ENCODE measurements around the gene EVI2B.
"Not testable (repeated sequence)": the region's sequence is repeated elsewhere in the genome, so short reads cannot be mapped to it uniquely, and the experiment has no call there.

EVI2B gene

GRCh38 chr17:31313982-31314781 lies at the start of gene EVI2B:
Gene EVI2B (minus strand): TSS chr17:31314054. CDS start chr17:31305609, 8,445 bp downstream.
- no peak for DNase-seq

- DNase-seq, result no peak
Measured at GRCh38 chr17:31357839-31358394, 44.1 kb upstream of the EVI2B start.

- DNase-seq, result no peak
Measured at GRCh38 chr17:31357091-31357490, 43.2 kb upstream of the EVI2B start.

GRCh38 chr17:31355935-31356334 lies 42.1 kb upstream of the EVI2B start:
- no peak for DNase-seq

GRCh38 chr17:31349454-31349853 lies 35.6 kb upstream of the EVI2B start:
- no peak for DNase-seq

- DNase-seq, result not testable (repeated sequence)
Measured at GRCh38 chr17:31345191-31345747, 31.4 kb upstream of the EVI2B start.

GRCh38 chr17:31339906-31340661 lies 26.2 kb upstream of the EVI2B start:
- DNase-seq, result no peak

GRCh38 chr17:31329221-31329620 lies 15.4 kb upstream of the EVI2B start:
- no peak for DNase-seq

- DNase-seq, result no peak
Measured at GRCh38 chr17:31328160-31328535, 14.3 kb upstream of the EVI2B start.

- no peak for DNase-seq
Measured at GRCh38 chr17:31327534-31328159, 13.8 kb upstream of the EVI2B start.

- no peak for DNase-seq
Measured at GRCh38 chr17:31323551-31323950, 9.7 kb upstream of the EVI2B start.

GRCh38 chr17:31321966-31322365 lies 8.1 kb upstream of the EVI2B start:
- DNase-seq, result no peak

GRCh38 chr17:31321481-31321880 lies 7.6 kb upstream of the EVI2B start, which contains the start of gene EVI2A:
Gene EVI2A (minus strand): TSS chr17:31321622. CDS start chr17:31319013, 2,609 bp downstream.
- DNase-seq, result no peak

GRCh38 chr17:31320791-31321190 lies 6.9 kb upstream of the EVI2B start:
- no peak for DNase-seq

GRCh38 chr17:31320241-31320640 lies 6.4 kb upstream of the EVI2B start:
- no peak for DNase-seq

- no peak for DNase-seq
Measured at GRCh38 chr17:31318851-31319661, 5.2 kb upstream of the EVI2B start.

- DNase-seq, result no peak
Measured at GRCh38 chr17:31318298-31318801, 4.5 kb upstream of the EVI2B start.

GRCh38 chr17:31314782-31315100 lies 887 bp upstream of the EVI2B start:
- no peak for DNase-seq

- DNase-seq, result not testable (repeated sequence)
Measured at GRCh38 chr17:31312223-31312622, 1.6 kb downstream of the EVI2B start.

GRCh38 chr17:31311526-31311925 lies 2.3 kb downstream of the EVI2B start:
- no peak for DNase-seq

- no peak for DNase-seq
Measured at GRCh38 chr17:31310886-31311285, 3.0 kb downstream of the EVI2B start.

- no peak for DNase-seq
Measured at GRCh38 chr17:31310260-31310659, 3.6 kb downstream of the EVI2B start.

Measured in NCI-H524 (cell line).